BLaER1 treated with 17β-estradiol and CSF1 and Interleukin-3, amounts not matched to agents 10 nM and 100 nM (cell line): ENCODE data around the gene AGPAT4.
A peak's percentile ranks its signal among the peaks of the same experiment; 100 is the strongest.

Source experiments
- H3K27ac ChIP-seq, 11 experiments: shearing (Covaris generic); formaldehyde crosslinking; 2 replicates each; pipeline ENCODE4 v1.8.1; 2022
- H3K27me3 ChIP-seq, 11 experiments: shearing (Covaris generic); formaldehyde crosslinking; 2 replicates each; pipeline ENCODE4 v1.8.1; 2022
- H3K36me3 ChIP-seq, 11 experiments: shearing (Covaris generic); formaldehyde crosslinking; 2 replicates each; pipeline ENCODE4 v1.8.1; 2022
- H3K4me1 ChIP-seq, 10 experiments: shearing (Covaris generic); formaldehyde crosslinking; 2 replicates each; pipeline ENCODE4 v1.8.1; 2022
- H3K4me2 ChIP-seq, 11 experiments: shearing (Covaris generic); formaldehyde crosslinking; 2 replicates each; pipeline ENCODE4 v1.8.1; 2022
- H3K4me3 ChIP-seq, 10 experiments: shearing (Covaris generic); formaldehyde crosslinking; 2 replicates each; pipeline ENCODE4 v1.8.1; 2022
- H3K9ac ChIP-seq, 11 experiments: shearing (Covaris generic); formaldehyde crosslinking; 2 replicates each; pipeline ENCODE4 v1.8.1; 2022
- H3K9me3 ChIP-seq, 11 experiments: shearing (Covaris generic); formaldehyde crosslinking; replicated peaks in 1 of 11; 2 replicates each; pipeline ENCODE4 v1.8.1; 2022
- H4K20me1 ChIP-seq, 11 experiments: shearing (Covaris generic); formaldehyde crosslinking; 2 replicates each; pipeline ENCODE4 v1.8.1; 2022
- Cebpa-rat ChIP-seq, 11 experiments: shearing (Covaris generic); IDR thresholded peaks; 2 replicates each; pipeline ENCODE4 v1.8.1; 2022

Gene AGPAT4

DNA sequence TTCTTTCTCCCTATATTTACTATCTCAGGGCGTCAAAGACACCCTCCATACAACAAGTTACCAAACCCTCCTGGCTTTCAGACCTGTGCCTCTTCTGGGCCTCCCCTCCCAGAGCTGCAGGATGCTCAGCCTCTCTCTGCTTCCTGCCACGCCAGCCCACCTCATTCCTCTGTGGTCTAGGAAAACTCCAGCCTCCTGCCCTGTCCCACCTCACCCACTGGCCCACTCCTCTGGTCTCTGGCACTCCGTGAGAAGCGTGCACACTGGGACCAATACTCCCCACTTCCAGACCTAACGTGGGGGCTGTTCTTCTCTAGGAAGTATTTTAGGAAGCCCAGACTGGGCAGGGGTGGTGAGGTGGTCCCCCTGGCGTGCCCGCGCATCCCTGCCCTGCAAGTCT, 9.7 kb downstream of the AGPAT4 start:
- H3K27me3 ChIP-seq = no peaks in the 10 kb centered on the region
- H3K4me2 ChIP-seq = no peak overlapping the region
- peaks cover 15 to 56% (median 28%) of the 10 kb centered on the region in 11 experiments; a peak in 19 of 22 replicates for H3K36me3 ChIP-seq
- no peak overlapping the region for H3K4me3 ChIP-seq
- H3K4me1 ChIP-seq = peaks cover 0 to 16% (median 14%) of the 10 kb centered on the region in 10 experiments; a peak in 14 of 20 replicates
- H3K9me3 ChIP-seq = no peaks in the 10 kb centered on the region
- no peak overlapping the region for H3K27ac ChIP-seq
- no peak overlapping the region for H3K9ac ChIP-seq
- peaks cover 0 to 11% (median 0%) of the 10 kb centered on the region in 11 experiments; a peak in 7 of 22 replicates for H4K20me1 ChIP-seq
- TF ChIP-seq Cebpa-rat (IDR thresholded peaks at IDR 0.05) = no peak

DNA sequence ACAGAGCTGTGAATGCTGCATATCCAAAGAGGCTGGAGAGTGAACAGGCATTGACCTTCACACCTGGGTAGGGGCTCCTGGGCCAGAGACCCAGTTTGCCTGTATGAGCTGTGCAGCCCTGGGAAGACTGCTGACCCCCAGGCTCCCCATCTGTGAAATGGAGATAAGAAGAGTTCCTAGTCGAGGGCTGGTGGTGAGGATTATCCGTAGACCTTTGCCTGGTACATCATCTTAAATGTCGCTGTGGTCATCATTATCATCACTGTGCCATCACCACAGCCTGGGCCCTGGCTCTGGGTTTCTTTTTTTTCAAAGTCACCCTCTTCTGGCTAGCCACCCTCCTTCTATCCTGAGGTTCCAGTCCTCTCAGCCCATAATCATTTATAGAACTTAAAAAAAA, 12.0 kb downstream of the AGPAT4 start:
- Histone ChIP-seq H3K27ac (no peak overlapping the region), H3K4me2 (no peak overlapping the region), H4K20me1 (peaks cover 0 to 11% (median 0%) of the 10 kb centered on the region in 11 experiments; a peak in 7 of 22 replicates), H3K36me3 (peaks cover 19 to 60% (median 29%) of the 10 kb centered on the region in 11 experiments; a peak in 19 of 22 replicates), H3K4me1 (no peaks in the 10 kb centered on the region), H3K9ac (no peak overlapping the region), H3K4me3 (no peak overlapping the region), H3K27me3 (no peaks in the 10 kb centered on the region), H3K9me3 (no peaks in the 10 kb centered on the region)
- no peak for TF ChIP-seq Cebpa-rat (IDR thresholded peaks at IDR 0.05)

DNA sequence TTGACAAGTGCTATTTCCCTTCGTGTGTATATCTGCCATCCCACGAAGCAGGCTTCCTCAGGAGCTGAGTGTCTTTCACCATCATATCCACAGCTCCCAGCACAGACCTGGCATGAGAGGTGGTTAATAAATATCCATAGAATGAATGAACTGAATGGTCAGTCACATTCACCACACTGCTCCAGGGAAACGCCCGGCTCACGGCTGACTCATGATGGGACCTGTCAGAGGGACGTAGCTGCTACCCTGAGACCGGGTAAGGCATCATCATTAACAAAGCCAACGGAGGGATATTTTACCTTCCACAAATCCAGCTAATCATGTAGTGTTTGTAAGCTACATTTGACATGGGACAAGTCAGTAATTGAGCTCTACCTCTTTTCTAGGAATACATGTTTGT, 12.5 kb downstream of the AGPAT4 start:
- H3K27me3 ChIP-seq = no peaks in the 10 kb centered on the region
- H4K20me1 ChIP-seq = peaks cover 0 to 9% (median 0%) of the 10 kb centered on the region in 11 experiments; a peak in 7 of 22 replicates
- no peak overlapping the region for H3K9ac ChIP-seq
- no peaks in the 10 kb centered on the region for H3K4me1 ChIP-seq
- peaks cover 20 to 64% (median 31%) of the 10 kb centered on the region in 11 experiments; a peak in 19 of 22 replicates for H3K36me3 ChIP-seq
- no peak overlapping the region for H3K4me3 ChIP-seq
- TF ChIP-seq Cebpa-rat (IDR thresholded peaks at IDR 0.05) = no peak
- H3K27ac ChIP-seq = no peak overlapping the region
- no peak overlapping the region for H3K4me2 ChIP-seq
- H3K9me3 ChIP-seq = no peaks in the 10 kb centered on the region

DNA sequence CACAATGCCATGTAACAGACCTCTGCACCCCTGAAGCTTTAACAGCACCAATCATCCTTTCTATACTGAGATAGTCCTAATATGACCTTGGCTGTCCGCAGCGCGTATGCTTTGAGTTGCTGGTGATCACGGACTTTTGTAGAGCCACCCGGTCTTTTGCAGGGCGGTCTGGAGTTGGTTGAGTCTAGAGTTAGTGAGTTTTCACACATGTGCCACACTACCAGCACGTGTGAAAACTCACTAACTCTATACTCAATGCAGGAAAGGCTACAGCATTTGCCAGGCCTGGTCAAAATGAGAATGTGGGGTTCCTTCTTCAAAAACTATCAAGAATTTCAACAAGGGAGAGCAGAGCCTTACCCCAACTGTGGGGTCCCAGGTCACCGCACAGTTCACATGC, 14.6 kb downstream of the AGPAT4 start:
- Histone ChIP-seq H4K20me1 (peaks cover 0 to 15% (median 0%) of the 10 kb centered on the region in 11 experiments; a peak in 5 of 22 replicates), H3K4me3 (no peak overlapping the region), H3K27me3 (no peaks in the 10 kb centered on the region), H3K9ac (no peak overlapping the region), H3K4me2 (no peak overlapping the region), H3K9me3 (no peaks in the 10 kb centered on the region), H3K27ac (no peak overlapping the region), H3K4me1 (no peaks in the 10 kb centered on the region), H3K36me3 (peaks cover 23 to 57% (median 31%) of the 10 kb centered on the region in 11 experiments; a peak in 19 of 22 replicates)
- no peak for TF ChIP-seq Cebpa-rat (IDR thresholded peaks at IDR 0.05)

DNA sequence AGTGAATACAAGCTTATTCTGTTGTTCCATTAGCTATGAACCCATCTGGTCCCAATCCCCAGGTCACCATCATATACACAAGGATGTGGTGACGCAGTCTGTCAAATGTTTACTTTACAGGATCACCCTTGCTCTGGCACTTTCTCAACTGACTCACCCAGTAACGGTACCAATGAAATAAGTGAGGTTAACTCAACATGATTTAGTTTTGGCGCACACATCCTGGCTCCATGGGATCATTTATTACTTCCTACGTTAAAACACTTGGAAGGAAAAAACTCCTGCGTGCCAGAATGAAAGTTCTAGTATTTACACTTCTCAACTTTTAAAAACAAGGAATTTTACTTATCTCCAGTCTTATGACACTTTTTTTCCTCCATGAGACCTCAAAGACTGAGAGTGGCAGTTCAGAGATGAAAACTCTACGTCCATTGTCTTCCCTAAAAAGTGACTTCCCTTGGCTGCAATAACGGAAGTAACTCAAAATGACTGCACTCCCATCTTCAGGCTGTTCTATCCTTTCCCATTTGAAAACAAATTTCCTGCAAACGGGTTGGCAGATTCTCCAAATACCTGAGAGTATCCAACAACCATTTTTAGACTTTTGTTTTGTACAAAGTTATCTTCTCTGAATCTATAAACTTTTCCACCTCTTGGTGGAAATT, 15.9 kb downstream of the AGPAT4 start:
- no peak overlapping the region for H3K27ac ChIP-seq
- no peaks in the 10 kb centered on the region for H3K27me3 ChIP-seq
- TF ChIP-seq Cebpa-rat (IDR thresholded peaks at IDR 0.05) = no peak
- no peaks in the 10 kb centered on the region for H3K9me3 ChIP-seq
- H3K36me3 ChIP-seq = peaks cover 16 to 46% (median 27%) of the 10 kb centered on the region in 11 experiments; a peak in 19 of 22 replicates
- H3K4me3 ChIP-seq = no peak overlapping the region
- no peaks in the 10 kb centered on the region for H3K4me1 ChIP-seq
- H3K4me2 ChIP-seq = no peak overlapping the region
- H3K9ac ChIP-seq = no peak overlapping the region
- peaks cover 0 to 15% (median 0%) of the 10 kb centered on the region in 11 experiments; a peak in 3 of 22 replicates for H4K20me1 ChIP-seq

DNA sequence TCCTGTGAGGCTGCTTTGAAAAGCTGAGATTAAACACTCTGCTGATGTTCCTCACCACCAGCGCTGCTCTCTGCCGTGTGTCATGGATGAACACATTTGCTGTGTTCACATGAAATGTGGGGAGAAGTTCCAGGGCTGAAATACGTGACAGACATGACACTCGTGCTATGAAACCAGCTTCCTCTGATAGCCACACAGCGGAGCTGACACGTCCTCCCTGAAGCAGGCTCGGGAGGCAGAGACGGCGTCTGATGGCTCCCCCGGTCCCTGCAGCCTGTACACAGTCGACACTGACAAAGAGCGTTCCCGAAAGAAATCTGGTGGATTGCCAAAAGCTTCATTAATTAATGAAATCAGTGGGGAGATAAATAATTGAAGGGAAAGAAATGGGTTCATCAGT, 17.5 kb downstream of the AGPAT4 start:
- TF ChIP-seq Cebpa-rat (IDR thresholded peaks at IDR 0.05) = no peak
- H3K36me3 ChIP-seq = peaks cover 21 to 38% (median 26%) of the 10 kb centered on the region in 11 experiments; a peak in 19 of 22 replicates
- peaks cover 0 to 15% (median 0%) of the 10 kb centered on the region in 11 experiments; a peak in 3 of 22 replicates for H4K20me1 ChIP-seq
- no peak overlapping the region for H3K27ac ChIP-seq
- no peaks in the 10 kb centered on the region for H3K27me3 ChIP-seq
- no peaks in the 10 kb centered on the region for H3K9me3 ChIP-seq
- H3K4me3 ChIP-seq = no peak overlapping the region
- H3K4me2 ChIP-seq = no peak overlapping the region
- no peak overlapping the region for H3K9ac ChIP-seq
- H3K4me1 ChIP-seq = no peaks in the 10 kb centered on the region

DNA sequence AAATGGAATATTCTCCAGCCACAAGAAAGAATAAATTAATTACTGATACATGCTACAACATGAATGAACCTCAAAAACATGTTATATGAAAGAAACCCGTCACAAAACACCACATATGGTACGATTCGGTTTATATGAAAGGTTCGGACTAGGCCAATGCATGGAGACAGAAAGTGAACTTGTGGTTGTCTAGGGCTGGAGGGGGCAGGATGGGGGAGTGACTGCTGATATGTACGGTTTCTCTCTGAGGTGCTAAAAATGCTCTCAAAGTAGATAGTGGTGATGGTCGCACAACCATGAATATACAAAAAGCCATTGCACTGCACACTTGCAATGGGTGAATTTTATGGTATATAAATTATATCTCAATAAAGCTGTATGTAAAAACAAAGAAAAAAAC, 18.3 kb downstream of the AGPAT4 start:
- H3K4me2 ChIP-seq = no peak overlapping the region
- no peaks in the 10 kb centered on the region for H3K27me3 ChIP-seq
- H3K36me3 ChIP-seq = peaks cover 12 to 29% (median 20%) of the 10 kb centered on the region in 11 experiments; a peak in 18 of 22 replicates
- no peak overlapping the region for H3K4me3 ChIP-seq
- H4K20me1 ChIP-seq = peaks cover 0 to 15% (median 0%) of the 10 kb centered on the region in 11 experiments; a peak in 2 of 22 replicates
- no peak overlapping the region for H3K9ac ChIP-seq
- H3K9me3 ChIP-seq = no peaks in the 10 kb centered on the region
- no peaks in the 10 kb centered on the region for H3K4me1 ChIP-seq
- no peak for TF ChIP-seq Cebpa-rat (IDR thresholded peaks at IDR 0.05)
- H3K27ac ChIP-seq = no peak overlapping the region

DNA sequence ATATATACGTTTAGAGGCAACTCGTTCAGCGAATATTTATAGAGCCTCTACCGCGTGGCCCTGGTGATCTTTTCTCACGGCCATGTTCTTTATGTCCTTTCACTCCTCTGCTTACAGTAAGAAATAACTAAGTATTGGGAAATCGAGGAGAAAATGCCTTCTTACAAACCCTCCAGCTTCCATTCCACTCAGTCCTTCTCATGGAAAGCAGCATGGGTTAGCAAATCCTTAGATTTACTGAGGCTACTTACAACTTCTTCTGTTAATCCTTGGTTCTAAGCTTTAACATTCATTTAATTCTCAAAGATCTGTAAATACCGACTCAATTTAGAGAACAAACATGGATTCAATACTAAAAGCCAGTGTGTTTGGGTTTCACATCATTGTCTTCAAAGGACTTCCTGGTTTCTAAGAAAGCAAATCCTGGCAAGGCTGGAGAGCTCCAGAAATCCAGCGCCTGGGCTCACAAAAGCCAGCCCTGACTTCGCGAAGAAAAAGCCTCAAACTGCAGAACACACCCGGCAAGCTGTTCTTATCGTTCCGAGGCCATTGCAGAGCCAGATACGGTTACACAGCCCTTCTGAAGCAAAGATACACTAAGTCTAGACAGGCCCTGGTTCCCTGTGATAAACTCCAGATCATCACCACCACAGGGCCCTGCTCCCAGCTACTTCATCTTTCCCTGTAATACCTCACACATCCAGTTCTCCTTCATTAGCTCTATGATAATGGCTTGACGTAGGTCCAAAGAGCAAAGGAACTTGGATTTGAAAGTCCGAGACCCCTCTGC, 19.2 kb downstream of the AGPAT4 start:
- no peaks in the 10 kb centered on the region for H3K27me3 ChIP-seq
- no peak overlapping the region for H3K9ac ChIP-seq
- H3K27ac ChIP-seq = no peak overlapping the region
- TF ChIP-seq Cebpa-rat (IDR thresholded peaks at IDR 0.05) = peak in 1 of 11 experiments; percentile 19; a peak in 1 of 22 replicates
- H3K36me3 ChIP-seq = peaks cover 6 to 22% (median 17%) of the 10 kb centered on the region in 11 experiments; a peak in 19 of 22 replicates
- H4K20me1 ChIP-seq = peaks cover 0 to 15% (median 0%) of the 10 kb centered on the region in 11 experiments; a peak in 1 of 22 replicates
- no peak overlapping the region for H3K4me2 ChIP-seq
- no peak overlapping the region for H3K4me3 ChIP-seq
- no peaks in the 10 kb centered on the region for H3K4me1 ChIP-seq
- H3K9me3 ChIP-seq = peaks cover 4 to 5% (median 4%) of the 10 kb centered on the region in 11 experiments

DNA sequence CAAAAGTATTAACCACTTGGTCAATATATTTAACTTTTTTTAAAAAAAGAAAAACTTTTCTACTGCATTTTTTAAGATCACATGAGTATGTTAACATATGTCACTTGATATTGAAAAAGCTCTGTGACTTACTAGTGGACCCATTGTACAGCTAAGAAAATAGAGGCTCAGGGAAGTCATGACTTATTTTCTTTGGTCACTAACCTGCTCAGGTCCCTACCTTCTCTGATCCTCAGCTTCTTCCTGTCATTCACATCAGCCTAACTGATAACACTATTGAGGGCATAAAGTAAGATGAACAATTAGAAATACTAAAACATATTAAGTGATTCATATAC, 19.8 kb downstream of the AGPAT4 start:
- no peaks in the 10 kb centered on the region for H3K4me1 ChIP-seq
- H3K27ac ChIP-seq = no peak overlapping the region
- H3K36me3 ChIP-seq = peaks cover under 1 to 18% (median 12%) of the 10 kb centered on the region in 11 experiments; a peak in 16 of 22 replicates
- no peak for TF ChIP-seq Cebpa-rat (IDR thresholded peaks at IDR 0.05)
- no peak overlapping the region for H3K4me3 ChIP-seq
- H3K9ac ChIP-seq = no peak overlapping the region
- H3K9me3 ChIP-seq = peaks cover 9 to 10% (median 10%) of the 10 kb centered on the region in 11 experiments
- H3K4me2 ChIP-seq = no peak overlapping the region
- H4K20me1 ChIP-seq = peaks cover 0 to 15% (median 0%) of the 10 kb centered on the region in 11 experiments; a peak in 1 of 22 replicates
- H3K27me3 ChIP-seq = no peaks in the 10 kb centered on the region
